Measurements from ENCODE around the gene KRTAP13-1. TPM values are rescaled to one million over a fixed set of nuclear protein-coding genes. Genes with fewer than 3 reads are reported as not detected.

Gene KRTAP13-1
- total RNA-seq, 1 experiment from 2014 or later = not detected

- ChIA-PET CTCF (no interaction called here), POLR2A (no interaction called here)
- Histone ChIP-seq H3K9me3 (no peaks in the 10 kb centered on the region), H3K27me3 (replicated peaks; ENCODE audit: control insufficient read depth, insufficient read depth, low read length) (no peaks in the 10 kb centered on the region), H3K4me1 (peaks cover 10% of the 10 kb centered on the region), H3K36me3 (ENCODE audit: control insufficient read depth, insufficient read depth, low read length) (no peaks in the 10 kb centered on the region), H3K4me3 (ENCODE audit: low read depth, low read length) (no peak overlapping the region)
- Mint-ChIP-seq H3K27ac (ENCODE audit: unreplicated experiment) (no peak overlapping the region), H3K4me3 (ENCODE audit: unreplicated experiment) (no peak overlapping the region), H3K9me3 (ENCODE audit: unreplicated experiment) (no peaks in the 10 kb centered on the region), H3K36me3 (ENCODE audit: insufficient read depth, unreplicated experiment) (no peaks in the 10 kb centered on the region), H3K4me1 (ENCODE audit: low read depth, unreplicated experiment) (peaks cover 7% of the 10 kb centered on the region), H3K27me3 (ENCODE audit: insufficient read depth, unreplicated experiment) (no peaks in the 10 kb centered on the region)
- no TSS peak for BruUV-seq (replicated peaks)
- DNase-seq = no peak
- TF ChIP-seq CTCF (IDR thresholded peaks at IDR 0.05; ENCODE audit: insufficient read depth in 1 of 2, low read depth in 1 of 2, low read length in 1 of 2, severe bottlenecking in 1 of 2, unreplicated experiment in 1 of 2) = no peak
- intact Hi-C loops (cut with micrococcal nuclease; ENCODE audit: unreplicated experiment) = no loop called here
Observed at GRCh38 chr21:30444204-30444603, 48.4 kb downstream of the KRTAP13-1 start.

Small RNA genes lying within 50 kb of the gene (microRNA-seq; reads per million reads assigned to microRNA genes)
- gene MIR4327 = not detected

Other genes with a start within 250 kb of the KRTAP13-1 start
- gene CLDN17, start 229.2 kb upstream of the KRTAP13-1 start, total RNA-seq (2022) = not detected in 2 replicates
- gene CLDN8, start 179.9 kb upstream of the KRTAP13-1 start, total RNA-seq (2022) = not detected in 2 replicates
- gene KRTAP24-1, start 113.1 kb upstream of the KRTAP13-1 start, total RNA-seq (2022) = not detected in 2 replicates
- gene KRTAP25-1, start 106.5 kb upstream of the KRTAP13-1 start, total RNA-seq (2022) = not detected in 2 replicates
- gene KRTAP26-1, start 75.7 kb upstream of the KRTAP13-1 start, total RNA-seq (2022) = not detected in 2 replicates
- not detected in 2 replicates for gene KRTAP27-1, start 58.3 kb upstream of the KRTAP13-1 start, total RNA-seq (2022)
- gene KRTAP23-1, start 47.4 kb upstream of the KRTAP13-1 start, total RNA-seq (2022) = not detected in 2 replicates
- not detected in 2 replicates for gene KRTAP13-2, start 23.8 kb upstream of the KRTAP13-1 start, total RNA-seq (2022)
- gene KRTAP13-3, start 29.9 kb downstream of the KRTAP13-1 start, total RNA-seq (2022) = not detected in 2 replicates
- gene KRTAP13-4, start 34.2 kb downstream of the KRTAP13-1 start, total RNA-seq (2022) = not detected in 2 replicates
- gene KRTAP15-1, start 44.2 kb downstream of the KRTAP13-1 start, total RNA-seq (2022) = not detected in 2 replicates
- not detected in 2 replicates for gene KRTAP19-1, start 84.3 kb downstream of the KRTAP13-1 start, total RNA-seq (2022)
- not detected in 2 replicates for gene KRTAP19-2, start 91.4 kb downstream of the KRTAP13-1 start, total RNA-seq (2022)
- gene KRTAP19-3, start 96.0 kb downstream of the KRTAP13-1 start, total RNA-seq (2022) = not detected in 2 replicates
- not detected in 2 replicates for gene KRTAP19-4, start 101.1 kb downstream of the KRTAP13-1 start, total RNA-seq (2022)
- gene KRTAP19-5, start 106.1 kb downstream of the KRTAP13-1 start, total RNA-seq (2022) = not detected in 2 replicates
- gene KRTAP19-6, start 145.8 kb downstream of the KRTAP13-1 start, total RNA-seq (2022) = not detected in 2 replicates
- gene KRTAP19-7, start 165.3 kb downstream of the KRTAP13-1 start, total RNA-seq (2022) = not detected in 2 replicates
- gene KRTAP22-2, start 194.4 kb downstream of the KRTAP13-1 start, total RNA-seq (2022) = not detected in 2 replicates
- gene KRTAP6-3, start 196.4 kb downstream of the KRTAP13-1 start, total RNA-seq (2022) = not detected in 2 replicates
- not detected in 2 replicates for gene KRTAP6-2, start 202.9 kb downstream of the KRTAP13-1 start, total RNA-seq (2022)
- not detected in 2 replicates for gene KRTAP22-1, start 205.1 kb downstream of the KRTAP13-1 start, total RNA-seq (2022)
- not detected in 2 replicates for gene KRTAP6-1, start 217.9 kb downstream of the KRTAP13-1 start, total RNA-seq (2022)
- gene KRTAP20-1, start 220.4 kb downstream of the KRTAP13-1 start, total RNA-seq (2022) = not detected in 2 replicates
- gene KRTAP20-4, start 224.6 kb downstream of the KRTAP13-1 start, total RNA-seq (2022) = not detected in 2 replicates
- gene KRTAP20-2, start 239.2 kb downstream of the KRTAP13-1 start, total RNA-seq (2022) = not detected in 2 replicates
- gene KRTAP20-3, start 246.8 kb downstream of the KRTAP13-1 start, total RNA-seq (2022) = not detected in 2 replicates